ENCODE results near the gene ABR. TPM values are rescaled to one million over a fixed set of nuclear protein-coding genes. Genes with fewer than 3 reads are reported as not detected.

The ABR gene
- total RNA-seq, 6 experiments from 2014 or later = 49.3 to 58.4 (median 54.4) TPM

GRCh38 chr17:1042486-1042885, 137.3 kb downstream of the ABR start:
- peaks cover 2% of the 10 kb centered on the region; the same call in 1 of the 2 replicates for H3K27me3 Mint-ChIP-seq (ENCODE audit: insufficient read depth)
- no peak for DNase-seq
- peaks cover 4% of the 10 kb centered on the region; the same call in 1 of the 2 replicates for H3K9me3 Mint-ChIP-seq
- H3K4me3 Mint-ChIP-seq = no peak overlapping the region
- TF ChIP-seq CTCF (IDR thresholded peaks at IDR 0.05) = no peak
- peaks cover 14% of the 10 kb centered on the region for H3K36me3 Mint-ChIP-seq (ENCODE audit: low read depth)
- 0 out of 2 replicates have a peak, but pooled peaks cover under 1% of the 10 kb centered on the region for H3K4me1 Mint-ChIP-seq (ENCODE audit: low read depth)
- H3K27ac Mint-ChIP-seq = no peak overlapping the region

GRCh38 chr17:1041746-1042145, 138.0 kb downstream of the ABR start:
- no peaks in the 10 kb centered on the region for H3K4me1 Mint-ChIP-seq (ENCODE audit: low read depth)
- H3K27ac Mint-ChIP-seq = no peak overlapping the region
- no peak for DNase-seq
- H3K36me3 Mint-ChIP-seq (ENCODE audit: low read depth) = peaks cover 14% of the 10 kb centered on the region
- no peak overlapping the region for H3K4me3 Mint-ChIP-seq
- TF ChIP-seq CTCF (IDR thresholded peaks at IDR 0.05) = no peak
- peaks cover 2% of the 10 kb centered on the region; the same call in 1 of the 2 replicates for H3K27me3 Mint-ChIP-seq (ENCODE audit: insufficient read depth)
- H3K9me3 Mint-ChIP-seq = peaks cover 4% of the 10 kb centered on the region; the same call in 1 of the 2 replicates

- TF ChIP-seq CTCF (IDR thresholded peaks at IDR 0.05) = no peak
- H3K27me3 Mint-ChIP-seq (ENCODE audit: insufficient read depth) = peaks cover 2% of the 10 kb centered on the region; the same call in 1 of the 2 replicates
- H3K4me3 Mint-ChIP-seq = no peak overlapping the region
- peaks cover 14% of the 10 kb centered on the region for H3K36me3 Mint-ChIP-seq (ENCODE audit: low read depth)
- H3K4me1 Mint-ChIP-seq (ENCODE audit: low read depth) = no peaks in the 10 kb centered on the region
- DNase-seq = no peak
- H3K27ac Mint-ChIP-seq = no peak overlapping the region
- H3K9me3 Mint-ChIP-seq = peaks cover 4% of the 10 kb centered on the region; the same call in 1 of the 2 replicates
Measured at GRCh38 chr17:1040216-1040600, 139.6 kb downstream of the ABR start.

- peaks cover 14% of the 10 kb centered on the region for H3K36me3 Mint-ChIP-seq (ENCODE audit: low read depth)
- H3K27me3 Mint-ChIP-seq (ENCODE audit: insufficient read depth) = peaks cover 2% of the 10 kb centered on the region; the same call in 1 of the 2 replicates
- no peak for TF ChIP-seq CTCF (IDR thresholded peaks at IDR 0.05)
- H3K4me1 Mint-ChIP-seq (ENCODE audit: low read depth) = no peaks in the 10 kb centered on the region
- no peak for DNase-seq
- no peak overlapping the region for H3K27ac Mint-ChIP-seq
- peaks cover 4% of the 10 kb centered on the region; the same call in 1 of the 2 replicates for H3K9me3 Mint-ChIP-seq
- H3K4me3 Mint-ChIP-seq = no peak overlapping the region
Measured at GRCh38 chr17:1039511-1040215, 140.1 kb downstream of the ABR start.

GRCh38 chr17:1039123-1039507, 140.7 kb downstream of the ABR start:
- peaks cover 2% of the 10 kb centered on the region; the same call in 1 of the 2 replicates for H3K27me3 Mint-ChIP-seq (ENCODE audit: insufficient read depth)
- no peaks in the 10 kb centered on the region for H3K4me1 Mint-ChIP-seq (ENCODE audit: low read depth)
- no peak for DNase-seq
- H3K4me3 Mint-ChIP-seq = no peak overlapping the region
- peaks cover 14% of the 10 kb centered on the region for H3K36me3 Mint-ChIP-seq (ENCODE audit: low read depth)
- peaks cover 4% of the 10 kb centered on the region; the same call in 1 of the 2 replicates for H3K9me3 Mint-ChIP-seq
- H3K27ac Mint-ChIP-seq = no peak overlapping the region
- no peak for TF ChIP-seq CTCF (IDR thresholded peaks at IDR 0.05)

Measured in HFFc6 (cell line).